ENCODE data around the gene EML1.

Gene EML1

DNA sequence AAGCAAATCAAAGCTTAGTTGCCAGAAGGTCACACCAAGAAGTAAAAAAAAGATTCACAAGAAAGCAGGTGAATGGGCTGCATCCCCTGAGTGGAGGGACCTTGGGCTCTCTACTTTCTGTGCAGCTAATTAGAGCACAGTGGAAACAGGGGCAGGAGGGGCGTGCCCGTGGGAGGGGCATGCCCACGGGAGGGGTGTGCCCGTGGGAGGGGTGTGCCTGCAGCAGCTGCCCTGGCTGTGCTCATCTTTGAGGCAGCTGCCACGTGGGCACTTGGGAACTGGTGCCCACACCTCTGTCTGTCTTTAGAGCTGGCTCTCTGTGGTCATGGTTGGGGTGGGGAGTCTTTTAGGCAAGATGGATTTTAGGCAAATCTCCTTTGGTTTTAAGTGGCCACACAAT is 60.0 kb downstream of the EML1 start:
- no peak overlapping the region for H4K5ac ChIP-seq (ENCODE audit: low read length)
- H3K23ac ChIP-seq (ENCODE audit: low read length), result no peak overlapping the region
- no peak overlapping the region for H3K18ac ChIP-seq (ENCODE audit: low read length)
- H3K4me3 ChIP-seq (ENCODE audit: low read length), result no peak overlapping the region
- H2BK15ac ChIP-seq (replicated peaks; ENCODE audit: low read depth), result no peak overlapping the region
- H4K8ac ChIP-seq (ENCODE audit: low read depth, low read length), result no peak overlapping the region
- no peaks in the 10 kb centered on the region for H3K79me1 ChIP-seq (ENCODE audit: low read length)
- no peaks in the 10 kb centered on the region for H3K36me3 ChIP-seq (ENCODE audit: control insufficient read depth, insufficient read depth, low read length)
- no peak for DNase-seq
- H3K4me1 ChIP-seq (ENCODE audit: control insufficient read depth, low read depth, low read length), result no peaks in the 10 kb centered on the region
- H3K4me2 ChIP-seq (ENCODE audit: low read length), result no peak overlapping the region
- no peak overlapping the region for H3K4ac ChIP-seq (ENCODE audit: low read depth, low read length)
- H3K79me2 ChIP-seq (ENCODE audit: control insufficient read depth, insufficient read depth, low read length), result no peaks in the 10 kb centered on the region
- no peak overlapping the region for H2BK120ac ChIP-seq (ENCODE audit: low read depth, low read length)
- no peak overlapping the region for H3K56ac ChIP-seq (ENCODE audit: low read length)
- H3K9ac ChIP-seq (ENCODE audit: low read length), result no peak overlapping the region
- H3K27ac ChIP-seq (ENCODE audit: low read depth, low read length), result no peak overlapping the region
- H2BK5ac ChIP-seq (ENCODE audit: low read length), result no peak overlapping the region
- no peak overlapping the region for H2AK5ac ChIP-seq (ENCODE audit: low read length)
- H3K27me3 ChIP-seq (ENCODE audit: insufficient read depth, low read length, poor library complexity), result no peaks in the 10 kb centered on the region
- WGBS (ENCODE audit: extremely low coverage, insufficient coverage, low lambda C conversion rate), result no CpG with 5 or more reads among the region's 5 CpGs

DNA sequence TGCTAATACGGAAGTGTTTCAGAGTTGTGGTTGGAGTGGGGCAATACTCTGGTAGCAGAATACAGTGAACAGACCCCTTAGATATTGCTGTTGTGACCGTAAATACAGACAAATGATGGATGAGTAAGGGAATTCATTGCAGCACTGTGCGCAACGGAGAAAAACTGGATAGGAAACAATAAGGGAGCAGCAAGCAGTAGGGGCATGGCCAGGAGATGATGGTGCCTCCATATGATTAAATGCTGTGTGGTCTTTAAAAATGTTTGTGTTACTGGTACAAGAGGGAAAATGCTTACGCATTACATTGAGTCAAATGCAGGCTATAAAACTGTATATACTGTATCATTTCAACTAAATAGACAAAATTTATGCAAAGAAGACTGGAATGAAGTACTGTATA is 61.6 kb downstream of the EML1 start:
- H3K79me1 ChIP-seq (ENCODE audit: low read length), result no peaks in the 10 kb centered on the region

GRCh38 chr14:99855271-99855670 is 62.1 kb downstream of the EML1 start:
- no peak overlapping the region for H2AK5ac ChIP-seq (ENCODE audit: low read length)
- no peak overlapping the region for H3K27ac ChIP-seq (ENCODE audit: low read depth, low read length)
- no peak for DNase-seq
- no peak overlapping the region for H4K5ac ChIP-seq (ENCODE audit: low read length)
- no peak overlapping the region for H3K4me2 ChIP-seq (ENCODE audit: low read length)
- H3K56ac ChIP-seq (ENCODE audit: low read length), result no peak overlapping the region
- no peaks in the 10 kb centered on the region for H3K79me1 ChIP-seq (ENCODE audit: low read length)
- H3K18ac ChIP-seq (ENCODE audit: low read length), result no peak overlapping the region
- H3K4me1 ChIP-seq (ENCODE audit: control insufficient read depth, low read depth, low read length), result no peaks in the 10 kb centered on the region
- no peaks in the 10 kb centered on the region for H3K36me3 ChIP-seq (ENCODE audit: control insufficient read depth, insufficient read depth, low read length)
- no peaks in the 10 kb centered on the region for H3K79me2 ChIP-seq (ENCODE audit: control insufficient read depth, insufficient read depth, low read length)
- no peak overlapping the region for H2BK15ac ChIP-seq (replicated peaks; ENCODE audit: low read depth)
- no peak overlapping the region for H3K4me3 ChIP-seq (ENCODE audit: low read length)
- no peak overlapping the region for H4K8ac ChIP-seq (ENCODE audit: low read depth, low read length)
- H2BK120ac ChIP-seq (ENCODE audit: low read depth, low read length), result no peak overlapping the region
- H3K27me3 ChIP-seq (ENCODE audit: insufficient read depth, low read length, poor library complexity), result no peaks in the 10 kb centered on the region
- no peak overlapping the region for H3K4ac ChIP-seq (ENCODE audit: low read depth, low read length)
- no peak overlapping the region for H3K23ac ChIP-seq (ENCODE audit: low read length)
- H2BK5ac ChIP-seq (ENCODE audit: low read length), result no peak overlapping the region
- no peak overlapping the region for H3K9ac ChIP-seq (ENCODE audit: low read length)

More for the DNA sequence above, 61.6 kb downstream of the EML1 start:
- H2AK5ac ChIP-seq (ENCODE audit: low read length), result no peak overlapping the region
- no peaks in the 10 kb centered on the region for H3K36me3 ChIP-seq (ENCODE audit: control insufficient read depth, insufficient read depth, low read length)
- H3K27me3 ChIP-seq (ENCODE audit: insufficient read depth, low read length, poor library complexity), result no peaks in the 10 kb centered on the region
- H2BK5ac ChIP-seq (ENCODE audit: low read length), result no peak overlapping the region
- H3K4me3 ChIP-seq (ENCODE audit: low read length), result no peak overlapping the region
- no peak overlapping the region for H3K56ac ChIP-seq (ENCODE audit: low read length)
- H4K5ac ChIP-seq (ENCODE audit: low read length), result no peak overlapping the region
- WGBS (ENCODE audit: extremely low coverage, insufficient coverage, low lambda C conversion rate), result no CpG with 5 or more reads among the region's 5 CpGs
- H4K8ac ChIP-seq (ENCODE audit: low read depth, low read length), result no peak overlapping the region
- no peaks in the 10 kb centered on the region for H3K4me1 ChIP-seq (ENCODE audit: control insufficient read depth, low read depth, low read length)
- no peak overlapping the region for H3K9ac ChIP-seq (ENCODE audit: low read length)
- no peak overlapping the region for H3K27ac ChIP-seq (ENCODE audit: low read depth, low read length)
- no peak overlapping the region for H3K23ac ChIP-seq (ENCODE audit: low read length)
- H3K79me2 ChIP-seq (ENCODE audit: control insufficient read depth, insufficient read depth, low read length), result no peaks in the 10 kb centered on the region
- no peak for DNase-seq
- no peak overlapping the region for H2BK120ac ChIP-seq (ENCODE audit: low read depth, low read length)
- no peak overlapping the region for H2BK15ac ChIP-seq (replicated peaks; ENCODE audit: low read depth)
- no peak overlapping the region for H3K4me2 ChIP-seq (ENCODE audit: low read length)
- H3K4ac ChIP-seq (ENCODE audit: low read depth, low read length), result no peak overlapping the region
- no peak overlapping the region for H3K18ac ChIP-seq (ENCODE audit: low read length)

- DNase-seq, result no peak
- Histone ChIP-seq H2AK5ac (ENCODE audit: low read length) (no peak overlapping the region), H4K8ac (ENCODE audit: low read depth, low read length) (no peak overlapping the region), H3K36me3 (ENCODE audit: control insufficient read depth, insufficient read depth, low read length) (no peaks in the 10 kb centered on the region), H3K4me3 (ENCODE audit: low read length) (no peak overlapping the region), H3K79me2 (ENCODE audit: control insufficient read depth, insufficient read depth, low read length) (no peaks in the 10 kb centered on the region), H3K18ac (ENCODE audit: low read length) (no peak overlapping the region), H3K56ac (ENCODE audit: low read length) (no peak overlapping the region), H2BK120ac (ENCODE audit: low read depth, low read length) (no peak overlapping the region), H3K9ac (ENCODE audit: low read length) (no peak overlapping the region), H3K23ac (ENCODE audit: low read length) (no peak overlapping the region), H2BK5ac (ENCODE audit: low read length) (no peak overlapping the region), H3K4me1 (ENCODE audit: control insufficient read depth, low read depth, low read length) (no peaks in the 10 kb centered on the region), H2BK15ac (replicated peaks; ENCODE audit: low read depth) (no peak overlapping the region), H3K79me1 (ENCODE audit: low read length) (no peaks in the 10 kb centered on the region), H4K5ac (ENCODE audit: low read length) (no peak overlapping the region), H3K4ac (ENCODE audit: low read depth, low read length) (no peak overlapping the region), H3K27me3 (ENCODE audit: insufficient read depth, low read length, poor library complexity) (no peaks in the 10 kb centered on the region), H3K27ac (ENCODE audit: low read depth, low read length) (no peak overlapping the region), H3K4me2 (ENCODE audit: low read length) (no peak overlapping the region)
- no CpG with 5 or more reads among the region's 1 CpG for WGBS (ENCODE audit: extremely low coverage, insufficient coverage, low lambda C conversion rate)
Measured at GRCh38 chr14:99857551-99857950, 64.3 kb downstream of the EML1 start.

- H3K27me3 ChIP-seq (ENCODE audit: insufficient read depth, low read length, poor library complexity), result no peaks in the 10 kb centered on the region
- DNase-seq, result no peak
- no peak overlapping the region for H3K23ac ChIP-seq (ENCODE audit: low read length)
- H2BK5ac ChIP-seq (ENCODE audit: low read length), result no peak overlapping the region
- no peak overlapping the region for H2AK5ac ChIP-seq (ENCODE audit: low read length)
- H3K9ac ChIP-seq (ENCODE audit: low read length), result no peak overlapping the region
- no peak overlapping the region for H3K27ac ChIP-seq (ENCODE audit: low read depth, low read length)
- no peak overlapping the region for H3K4me2 ChIP-seq (ENCODE audit: low read length)
- H2BK120ac ChIP-seq (ENCODE audit: low read depth, low read length), result no peak overlapping the region
- no CpG with 5 or more reads among the region's 5 CpGs for WGBS (ENCODE audit: extremely low coverage, insufficient coverage, low lambda C conversion rate)
- no peaks in the 10 kb centered on the region for H3K4me1 ChIP-seq (ENCODE audit: control insufficient read depth, low read depth, low read length)
- no peak overlapping the region for H3K4me3 ChIP-seq (ENCODE audit: low read length)
- no peak overlapping the region for H4K8ac ChIP-seq (ENCODE audit: low read depth, low read length)
- no peak overlapping the region for H3K56ac ChIP-seq (ENCODE audit: low read length)
- no peak overlapping the region for H4K5ac ChIP-seq (ENCODE audit: low read length)
- no peaks in the 10 kb centered on the region for H3K79me2 ChIP-seq (ENCODE audit: control insufficient read depth, insufficient read depth, low read length)
- H3K4ac ChIP-seq (ENCODE audit: low read depth, low read length), result no peak overlapping the region
- H2BK15ac ChIP-seq (replicated peaks; ENCODE audit: low read depth), result no peak overlapping the region
- H3K79me1 ChIP-seq (ENCODE audit: low read length), result no peaks in the 10 kb centered on the region
- H3K18ac ChIP-seq (ENCODE audit: low read length), result no peak overlapping the region
- no peaks in the 10 kb centered on the region for H3K36me3 ChIP-seq (ENCODE audit: control insufficient read depth, insufficient read depth, low read length)
Measured at GRCh38 chr14:99860219-99860618, 67.0 kb downstream of the EML1 start.

GRCh38 chr14:99862136-99862535 is 68.9 kb downstream of the EML1 start:
- H3K79me1 ChIP-seq (ENCODE audit: low read length), result no peaks in the 10 kb centered on the region

More at GRCh38 chr14:99862136-99862535, 68.9 kb downstream of the EML1 start:
- H2BK15ac ChIP-seq (replicated peaks; ENCODE audit: low read depth), result no peak overlapping the region
- DNase-seq, result no peak
- no peak overlapping the region for H2AK5ac ChIP-seq (ENCODE audit: low read length)
- no peaks in the 10 kb centered on the region for H3K79me2 ChIP-seq (ENCODE audit: control insufficient read depth, insufficient read depth, low read length)
- no peak overlapping the region for H3K56ac ChIP-seq (ENCODE audit: low read length)
- H2BK5ac ChIP-seq (ENCODE audit: low read length), result no peak overlapping the region
- H2BK120ac ChIP-seq (ENCODE audit: low read depth, low read length), result no peak overlapping the region
- no peaks in the 10 kb centered on the region for H3K4me1 ChIP-seq (ENCODE audit: control insufficient read depth, low read depth, low read length)
- no peak overlapping the region for H3K4me2 ChIP-seq (ENCODE audit: low read length)
- H4K5ac ChIP-seq (ENCODE audit: low read length), result no peak overlapping the region
- H3K4ac ChIP-seq (ENCODE audit: low read depth, low read length), result no peak overlapping the region
- H3K27ac ChIP-seq (ENCODE audit: low read depth, low read length), result no peak overlapping the region
- H3K18ac ChIP-seq (ENCODE audit: low read length), result no peak overlapping the region
- WGBS (ENCODE audit: extremely low coverage, insufficient coverage, low lambda C conversion rate), result no CpG with 5 or more reads among the region's 4 CpGs
- H3K9ac ChIP-seq (ENCODE audit: low read length), result no peak overlapping the region
- H4K8ac ChIP-seq (ENCODE audit: low read depth, low read length), result no peak overlapping the region
- no peak overlapping the region for H3K4me3 ChIP-seq (ENCODE audit: low read length)
- H3K23ac ChIP-seq (ENCODE audit: low read length), result no peak overlapping the region
- H3K27me3 ChIP-seq (ENCODE audit: insufficient read depth, low read length, poor library complexity), result no peaks in the 10 kb centered on the region
- no peaks in the 10 kb centered on the region for H3K36me3 ChIP-seq (ENCODE audit: control insufficient read depth, insufficient read depth, low read length)
